HG02840 (cell line): ENCODE data around the gene CTTNBP2.

ENCODE experiments used
- ATAC-seq: cut with Tn5 transposase; IDR thresholded peaks from one replicate; pipeline ENCODE4 v1.9.1; 2021; ENCODE audit warnings: mild to moderate bottlenecking, moderate library complexity, moderate number of reproducible peaks; ENCODE audit not compliant: unreplicated experiment, low FRiP score

CTTNBP2 gene

GRCh38 chr7:117705630-117706029 is 167.6 kb downstream of the CTTNBP2 start:
- ATAC-seq, result no peak

DNA sequence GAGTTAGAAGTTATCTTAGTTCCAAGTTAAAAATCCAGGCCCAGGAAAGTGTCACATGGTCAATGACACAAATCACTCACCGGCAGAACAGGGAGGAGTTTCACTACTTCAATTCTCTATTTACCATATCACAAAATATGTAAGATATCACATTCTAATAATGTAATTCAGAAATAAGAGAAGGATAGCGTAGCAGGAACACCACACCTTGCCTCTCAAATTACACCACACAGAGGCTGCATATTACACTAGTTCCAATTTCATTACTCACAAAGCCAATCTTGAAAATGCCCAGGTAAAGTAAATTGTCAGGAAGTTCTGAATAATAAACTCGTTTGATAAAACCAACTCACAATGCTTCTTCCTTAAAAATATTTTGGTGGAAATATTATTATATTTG is 169.2 kb downstream of the CTTNBP2 start:
- ATAC-seq, result no peak

DNA sequence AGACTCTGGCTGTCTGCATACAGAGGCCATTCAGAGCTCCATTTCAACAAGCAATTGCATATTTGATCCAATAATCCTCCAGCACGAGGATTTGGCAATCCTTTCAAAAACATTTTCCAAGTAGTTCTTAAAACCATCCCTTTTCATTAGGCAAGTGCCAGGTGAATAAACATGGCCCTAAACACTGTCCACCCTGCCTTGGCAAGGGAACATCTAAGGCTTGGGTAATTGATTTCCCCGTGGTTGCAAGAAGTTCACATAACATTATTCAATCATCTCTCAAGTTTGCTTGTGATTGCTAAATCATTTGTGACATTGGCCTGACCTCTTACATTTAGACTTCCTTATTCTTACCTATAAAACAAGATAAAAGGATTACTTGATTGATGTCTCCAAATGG is 175.2 kb downstream of the CTTNBP2 start:
- ATAC-seq, result no peak

DNA sequence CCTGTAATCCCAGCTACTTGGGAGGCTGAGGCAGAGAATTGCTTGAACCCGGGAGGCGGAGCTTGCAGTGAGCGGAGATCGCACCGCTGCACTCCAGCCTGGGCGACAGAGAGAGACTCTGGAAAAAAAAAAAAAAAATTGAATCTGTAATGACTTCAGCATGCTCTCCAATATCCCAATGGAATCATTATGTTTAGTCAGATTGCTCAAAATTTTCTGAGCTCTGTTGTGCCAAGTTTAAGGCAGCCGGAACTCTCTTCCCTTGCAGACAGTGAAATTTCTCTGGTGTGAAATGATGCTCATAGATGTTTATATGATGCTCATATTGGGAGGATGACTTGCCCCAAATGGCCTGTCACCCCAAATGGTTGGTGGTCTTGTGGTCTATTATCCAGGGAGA is 180.9 kb downstream of the CTTNBP2 start:
- no peak for ATAC-seq

DNA sequence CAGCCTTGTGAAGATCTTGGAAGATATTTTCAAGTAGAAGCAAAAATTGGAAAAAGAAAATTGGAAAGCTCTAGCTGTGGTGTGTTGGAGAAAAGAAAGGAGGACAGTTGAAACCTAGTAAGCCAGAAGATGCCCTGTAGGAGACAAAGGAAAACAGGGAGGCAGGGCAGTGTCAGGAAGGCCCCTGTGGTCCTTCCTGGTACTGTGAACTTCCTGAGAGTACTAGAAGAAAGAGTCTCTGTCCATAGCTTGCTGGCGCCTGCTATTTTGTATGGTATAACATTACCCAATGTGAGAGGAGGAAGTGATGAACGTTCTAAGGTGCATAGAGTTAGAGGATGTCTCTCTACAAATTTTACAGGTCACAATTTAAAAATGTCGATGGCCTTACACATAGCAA is 183.1 kb downstream of the CTTNBP2 start:
- ATAC-seq, result no peak

GRCh38 chr7:117689406-117689805 is 183.8 kb downstream of the CTTNBP2 start:
- ATAC-seq, result no peak

- ATAC-seq, result no peak
Measured at GRCh38 chr7:117688126-117688525, 185.1 kb downstream of the CTTNBP2 start.

GRCh38 chr7:117686311-117686935 is 186.8 kb downstream of the CTTNBP2 start:
- ATAC-seq, result no peak

- ATAC-seq, result no peak
Measured at GRCh38 chr7:117685795-117686194, 187.4 kb downstream of the CTTNBP2 start.

DNA sequence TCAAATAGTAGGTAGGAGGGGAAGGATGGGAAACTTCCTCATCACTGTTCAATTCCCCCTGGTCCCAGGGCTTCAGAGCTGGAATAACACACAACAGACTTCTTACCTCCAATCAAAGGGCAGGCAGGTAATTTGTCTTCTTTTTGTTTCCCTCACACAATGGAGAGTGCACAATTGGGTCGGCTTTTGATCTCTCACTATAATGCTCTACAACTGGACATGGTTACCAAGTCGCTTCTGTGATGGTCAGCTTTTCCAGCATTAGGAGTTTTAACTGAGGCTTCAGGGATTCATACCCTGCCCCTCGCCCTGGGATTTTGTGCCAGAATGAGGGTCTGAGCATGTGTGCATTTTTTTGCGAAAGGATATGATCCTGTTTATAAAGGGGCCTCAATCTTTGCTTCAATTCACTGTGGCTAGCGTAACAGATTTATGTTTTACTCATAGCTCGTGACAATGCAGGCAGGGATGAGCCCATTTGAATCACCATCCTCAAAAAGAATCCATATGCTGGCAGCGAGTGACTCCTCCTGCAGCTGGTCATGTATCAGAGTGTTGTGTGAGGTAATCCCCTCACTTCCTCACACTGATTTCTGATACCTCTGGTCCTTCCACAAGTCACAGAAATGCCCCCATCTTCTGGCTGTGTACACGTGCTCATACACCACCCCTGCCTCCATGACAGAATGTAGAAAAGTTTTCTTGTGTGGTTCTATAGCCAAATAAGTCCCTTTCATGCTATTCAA is 189.6 kb downstream of the CTTNBP2 start:
- no peak for ATAC-seq

DNA sequence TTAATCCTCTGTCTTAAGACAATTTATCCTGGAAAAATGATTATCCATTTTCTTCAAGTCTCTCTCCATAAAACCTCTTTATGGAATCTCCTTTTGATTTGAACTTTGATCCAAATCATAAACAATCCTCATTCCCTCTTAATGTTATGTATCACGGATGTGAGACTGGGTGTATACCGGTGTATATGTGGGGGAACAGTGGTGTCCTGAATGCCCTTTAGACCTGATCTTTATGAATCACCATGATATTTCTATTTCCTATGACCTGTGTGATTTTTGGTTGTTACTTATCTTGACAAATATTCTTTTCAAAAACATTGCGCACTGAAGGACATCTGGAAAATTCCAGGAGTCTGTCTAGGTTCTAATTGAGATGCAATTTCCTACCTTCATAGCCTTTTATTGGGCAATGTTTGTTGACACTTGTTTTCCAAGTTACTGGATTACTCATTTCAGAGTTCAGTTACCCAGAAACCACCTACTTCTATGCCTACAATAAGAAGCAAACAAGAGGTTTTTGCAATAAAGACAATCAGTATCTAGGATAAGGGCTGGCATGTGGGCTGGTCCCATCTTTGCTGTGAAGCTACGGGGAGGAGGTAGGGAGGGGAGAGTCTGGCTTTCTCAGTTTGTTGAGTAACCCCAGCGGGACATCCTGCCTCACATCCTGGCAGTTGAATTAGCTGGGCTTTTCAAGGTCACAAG is 190.4 kb downstream of the CTTNBP2 start:
- no peak for ATAC-seq

DNA sequence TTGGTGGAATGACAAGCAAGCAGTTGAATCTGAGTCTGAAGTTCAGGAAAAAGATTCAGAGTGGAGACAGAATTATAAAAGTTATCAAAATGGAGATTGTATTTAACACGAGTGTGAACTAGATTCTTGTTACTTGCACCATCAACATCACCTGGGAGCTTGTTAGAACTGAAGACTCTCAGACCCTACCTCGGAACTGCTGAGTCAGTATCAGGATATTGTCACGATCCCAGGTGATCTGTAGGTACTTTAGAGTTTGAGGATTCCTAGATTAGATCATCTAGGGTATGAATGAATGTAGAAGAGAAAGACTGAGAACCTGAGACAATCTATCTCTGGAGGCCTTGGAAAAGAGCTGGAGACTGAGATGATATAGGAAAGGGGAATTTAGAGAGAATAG is 194.1 kb downstream of the CTTNBP2 start:
- no peak for ATAC-seq

GRCh38 chr7:117675497-117676435 is 197.5 kb downstream of the CTTNBP2 start:
- ATAC-seq, result no peak

DNA sequence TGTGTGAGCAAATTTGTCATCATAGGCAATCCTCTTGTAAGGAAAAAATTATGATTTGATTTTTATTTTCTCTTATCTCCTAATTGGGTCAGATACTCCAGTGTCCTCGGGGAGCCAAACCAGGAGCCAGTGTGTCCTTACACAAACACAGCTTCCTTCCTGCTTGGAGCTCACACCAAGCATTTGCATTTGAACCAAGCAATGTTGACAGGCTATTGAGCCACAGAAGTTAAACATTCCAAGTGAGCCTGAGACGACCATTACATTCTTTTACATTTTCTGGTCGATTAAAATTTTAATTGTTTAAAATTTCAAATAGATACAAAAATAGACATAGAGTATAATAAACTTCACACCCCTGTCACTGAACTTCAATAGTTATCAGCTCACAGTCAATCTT is 198.6 kb downstream of the CTTNBP2 start:
- ATAC-seq, result no peak

GRCh38 chr7:117673839-117674238 is 199.4 kb downstream of the CTTNBP2 start:
- no peak for ATAC-seq

- ATAC-seq, result no peak
Measured at GRCh38 chr7:117673367-117673766, 199.9 kb downstream of the CTTNBP2 start.

GRCh38 chr7:117672453-117672852 is 200.8 kb downstream of the CTTNBP2 start:
- ATAC-seq, result no peak

- no peak for ATAC-seq
Measured at GRCh38 chr7:117669818-117670217, 203.4 kb downstream of the CTTNBP2 start.

DNA sequence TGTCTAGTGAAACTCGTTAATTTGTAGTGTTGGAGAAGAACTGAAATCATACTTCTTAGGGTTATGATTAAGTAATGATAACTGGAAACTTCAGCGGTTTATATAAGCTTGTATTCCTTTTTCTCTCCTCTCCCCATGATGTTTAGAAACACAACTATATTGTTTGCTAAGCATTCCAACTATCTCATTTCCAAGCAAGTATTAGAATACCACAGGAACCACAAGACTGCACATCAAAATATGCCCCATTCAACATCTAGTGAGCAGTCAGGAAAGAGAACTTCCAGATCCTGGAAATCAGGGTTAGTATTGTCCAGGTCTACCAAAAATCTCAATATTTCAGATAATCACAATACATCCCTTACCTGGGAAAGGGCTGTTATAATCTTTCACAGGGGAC is 205.8 kb downstream of the CTTNBP2 start:
- no peak for ATAC-seq

- no peak for ATAC-seq
Measured at GRCh38 chr7:117666689-117667088, 206.6 kb downstream of the CTTNBP2 start.

GRCh38 chr7:117666031-117666430 is 207.2 kb downstream of the CTTNBP2 start:
- ATAC-seq, result no peak
